ENCODE measurements around the gene CYTH3. TPM values are rescaled to one million over a fixed set of nuclear protein-coding genes. Genes with fewer than 3 reads are reported as not detected.

Gene CYTH3
- total and polyA plus RNA-seq, 9 donors: 20.3 to 46.7 (median 41.3) TPM

DNA sequence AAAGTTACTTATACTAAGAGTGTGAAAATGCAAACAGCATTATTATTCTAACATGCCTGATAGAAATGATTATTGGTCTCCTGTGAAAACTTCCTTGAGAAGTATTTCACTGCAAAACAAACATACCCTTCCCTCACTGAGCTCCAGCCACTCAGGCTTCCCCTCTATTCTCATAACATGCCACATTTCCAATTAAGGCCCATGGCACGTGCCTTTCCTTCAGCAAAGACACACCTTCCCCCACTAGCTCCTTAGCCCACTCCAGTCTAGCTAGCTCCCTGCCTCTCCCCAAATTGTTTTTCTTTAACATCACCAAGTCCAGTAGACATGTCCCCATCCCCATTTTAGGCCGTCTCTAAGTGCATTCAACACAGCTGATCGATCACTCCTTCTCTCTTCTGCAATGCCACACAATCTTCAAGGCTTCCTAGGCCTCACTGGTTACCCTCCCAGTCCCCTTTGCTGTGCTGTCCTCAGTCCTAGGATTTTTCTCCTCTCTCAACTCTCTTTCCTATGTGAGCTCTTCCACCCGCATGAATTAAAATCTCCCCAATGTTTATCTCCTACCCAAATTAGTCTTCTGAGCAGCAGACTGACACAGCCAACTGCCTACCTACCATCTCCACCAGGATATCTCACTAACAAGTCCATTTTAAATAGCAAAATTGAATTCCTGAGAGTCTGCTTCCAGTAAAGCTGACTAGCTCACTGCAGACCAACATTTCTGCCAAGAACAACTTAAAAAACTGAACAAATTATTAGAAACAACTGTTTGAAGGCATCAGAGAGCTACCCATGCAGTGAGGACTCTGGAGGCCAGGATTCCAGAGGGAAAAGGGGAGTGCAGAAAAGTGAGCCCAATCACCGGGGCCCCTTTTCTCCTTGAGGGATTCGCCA, 11.9 kb downstream of the CYTH3 start:
- no peaks in the 10 kb centered on the region for H3K27me3 ChIP-seq (ENCODE audit: control insufficient read depth, insufficient read depth, low read length)
- peaks cover 43% of the 10 kb centered on the region for H3K4me1 ChIP-seq (ENCODE audit: control insufficient read depth, insufficient read depth, low read length)
- no peaks in the 10 kb centered on the region for H3K36me3 ChIP-seq (ENCODE audit: control insufficient read depth, insufficient read depth, low read length)
- peak overlapping the region; percentile 93 for H3K27ac ChIP-seq (ENCODE audit: low read length)
- no peak overlapping the region for H3K4me3 ChIP-seq (ENCODE audit: low read length)
- H3K9me3 ChIP-seq (replicated peaks; ENCODE audit: control insufficient read depth, low read depth, low read length): no peaks in the 10 kb centered on the region
- 44% methylated on average over 6 of the region's 6 CpGs for whole genome bisulfite sequencing (ENCODE audit: insufficient coverage)
- peak; percentile 80 for DNase-seq

- Histone ChIP-seq H3K36me3 (ENCODE audit: control insufficient read depth, insufficient read depth, low read length) (no peaks in the 10 kb centered on the region), H3K4me3 (ENCODE audit: low read length) (no peak overlapping the region), H3K4me1 (ENCODE audit: control insufficient read depth, insufficient read depth, low read length) (peaks cover 46% of the 10 kb centered on the region), H3K9me3 (replicated peaks; ENCODE audit: control insufficient read depth, low read depth, low read length) (no peaks in the 10 kb centered on the region), H3K27me3 (ENCODE audit: control insufficient read depth, insufficient read depth, low read length) (no peaks in the 10 kb centered on the region), H3K27ac (ENCODE audit: low read length) (peak overlapping the region; percentile 91)
- no CpG with 5 or more reads among the region's 3 CpGs for WGBS (ENCODE audit: insufficient coverage)
- peak; percentile 80 for DNase-seq
These were observed 13.2 kb downstream of the CYTH3 start for GRCh38 chr7:6259257-6259656.

DNA sequence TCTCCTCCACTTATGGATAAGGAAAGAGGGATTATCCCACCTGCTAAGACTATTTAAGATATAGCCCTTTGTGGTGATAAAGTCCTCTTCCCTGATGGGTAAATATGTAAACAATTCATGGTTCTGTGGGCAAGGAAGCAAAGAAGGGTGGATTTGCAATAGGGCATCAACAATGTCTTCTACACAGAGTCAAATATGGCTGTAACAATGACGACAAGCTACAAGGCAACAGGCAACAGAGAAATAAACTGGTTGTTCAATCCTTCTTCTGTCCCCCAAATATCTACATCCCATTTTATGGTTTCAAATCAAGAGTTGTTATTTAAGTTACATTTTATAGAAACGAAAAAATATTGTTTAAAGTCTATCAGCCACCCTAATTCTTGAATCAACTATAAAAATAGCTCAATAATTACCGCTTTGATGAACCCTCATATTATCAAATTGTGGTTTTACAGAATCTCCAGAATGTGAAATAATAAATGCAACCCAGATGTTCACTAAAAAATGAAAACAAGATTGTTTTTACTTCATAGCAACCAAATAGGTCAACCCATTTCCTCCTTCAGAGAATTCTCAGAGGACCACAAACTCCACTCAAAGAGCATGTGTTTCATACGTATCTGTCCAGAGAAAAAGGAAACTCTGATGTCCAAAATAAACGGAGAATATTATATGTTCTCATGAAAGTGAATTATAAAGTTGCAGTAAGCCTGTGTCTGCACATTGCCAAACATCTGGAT, 13.8 kb downstream of the CYTH3 start:
- peaks cover 46% of the 10 kb centered on the region for H3K4me1 ChIP-seq (ENCODE audit: control insufficient read depth, insufficient read depth, low read length)
- H3K4me3 ChIP-seq (ENCODE audit: low read length): no peak overlapping the region
- peak; percentile 98 for DNase-seq
- peak overlapping the region; percentile 93 for H3K27ac ChIP-seq (ENCODE audit: low read length)
- no peaks in the 10 kb centered on the region for H3K9me3 ChIP-seq (replicated peaks; ENCODE audit: control insufficient read depth, low read depth, low read length)
- H3K27me3 ChIP-seq (ENCODE audit: control insufficient read depth, insufficient read depth, low read length): no peaks in the 10 kb centered on the region
- WGBS (ENCODE audit: insufficient coverage): no CpG with 5 or more reads among the region's 5 CpGs
- H3K36me3 ChIP-seq (ENCODE audit: control insufficient read depth, insufficient read depth, low read length): no peaks in the 10 kb centered on the region

DNA sequence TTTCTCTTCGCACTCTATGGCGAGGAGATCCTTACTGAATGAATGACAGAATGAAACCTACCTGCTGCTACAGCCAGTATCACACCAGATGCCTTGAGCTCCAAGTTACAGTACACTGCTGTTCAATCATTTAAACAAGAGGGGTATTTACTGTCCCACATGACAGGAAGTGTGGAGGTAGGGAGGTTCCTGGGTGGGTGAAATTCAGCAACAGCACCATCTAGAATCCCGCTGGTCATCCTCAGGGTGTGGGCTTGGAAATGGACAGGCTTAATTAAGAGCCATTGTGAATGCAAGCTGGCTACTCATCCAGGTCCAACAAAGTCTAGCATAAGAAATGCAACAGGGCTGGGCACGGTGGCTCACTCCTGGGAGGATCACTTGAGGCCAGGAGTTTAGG, 14.7 kb downstream of the CYTH3 start:
- no peak for DNase-seq
- Histone ChIP-seq H3K27me3 (ENCODE audit: control insufficient read depth, insufficient read depth, low read length) (no peaks in the 10 kb centered on the region), H3K4me3 (ENCODE audit: low read length) (no peak overlapping the region), H3K36me3 (ENCODE audit: control insufficient read depth, insufficient read depth, low read length) (no peaks in the 10 kb centered on the region), H3K27ac (ENCODE audit: low read length) (peak overlapping the region; percentile 93), H3K4me1 (ENCODE audit: control insufficient read depth, insufficient read depth, low read length) (peaks cover 40% of the 10 kb centered on the region), H3K9me3 (replicated peaks; ENCODE audit: control insufficient read depth, low read depth, low read length) (no peaks in the 10 kb centered on the region)
- WGBS (ENCODE audit: insufficient coverage): 60% methylated on average over 1 of the region's 4 CpGs

GRCh38 chr7:6256677-6257535, 15.5 kb downstream of the CYTH3 start:
- Histone ChIP-seq H3K27ac (ENCODE audit: low read length) (peak overlapping the region; percentile 93), H3K9me3 (replicated peaks; ENCODE audit: control insufficient read depth, low read depth, low read length) (no peaks in the 10 kb centered on the region), H3K36me3 (ENCODE audit: control insufficient read depth, insufficient read depth, low read length) (no peaks in the 10 kb centered on the region), H3K27me3 (ENCODE audit: control insufficient read depth, insufficient read depth, low read length) (no peaks in the 10 kb centered on the region), H3K4me3 (ENCODE audit: low read length) (no peak overlapping the region), H3K4me1 (ENCODE audit: control insufficient read depth, insufficient read depth, low read length) (peaks cover 37% of the 10 kb centered on the region)
- peak; percentile 78 for DNase-seq
- WGBS (ENCODE audit: insufficient coverage): 50% methylated on average over 1 of the region's 9 CpGs

GRCh38 chr7:6256109-6256483, 16.3 kb downstream of the CYTH3 start:
- H3K4me3 ChIP-seq (ENCODE audit: low read length): no peak overlapping the region
- no peaks in the 10 kb centered on the region for H3K36me3 ChIP-seq (ENCODE audit: control insufficient read depth, insufficient read depth, low read length)
- no peaks in the 10 kb centered on the region for H3K27me3 ChIP-seq (ENCODE audit: control insufficient read depth, insufficient read depth, low read length)
- H3K9me3 ChIP-seq (replicated peaks; ENCODE audit: control insufficient read depth, low read depth, low read length): no peaks in the 10 kb centered on the region
- 40% methylated on average over 2 of the region's 5 CpGs for WGBS (ENCODE audit: insufficient coverage)
- peaks cover 34% of the 10 kb centered on the region for H3K4me1 ChIP-seq (ENCODE audit: control insufficient read depth, insufficient read depth, low read length)
- peak overlapping the region; percentile 93 for H3K27ac ChIP-seq (ENCODE audit: low read length)
- peak; percentile 62 for DNase-seq

DNA sequence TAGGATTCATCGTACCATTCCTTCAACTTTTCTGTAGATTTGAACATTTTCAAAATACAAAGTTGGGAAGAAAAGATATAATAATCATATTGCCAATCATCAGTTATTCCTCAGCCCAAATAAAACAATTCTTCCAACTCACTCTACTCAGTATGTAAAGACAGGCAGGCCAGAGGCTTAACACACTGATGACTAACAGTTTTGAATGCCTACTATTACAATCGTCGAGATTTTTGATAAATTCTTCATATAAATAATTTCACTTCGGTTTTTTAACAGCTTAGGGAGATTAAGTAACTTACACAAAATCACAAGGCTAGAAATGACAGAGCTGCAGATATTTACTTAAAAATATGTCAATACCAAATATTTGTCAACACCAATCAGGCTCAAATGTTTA, 17.6 kb downstream of the CYTH3 start:
- peak overlapping the region; percentile 71 for H3K27ac ChIP-seq (ENCODE audit: low read length)
- no peaks in the 10 kb centered on the region for H3K36me3 ChIP-seq (ENCODE audit: control insufficient read depth, insufficient read depth, low read length)
- H3K9me3 ChIP-seq (replicated peaks; ENCODE audit: control insufficient read depth, low read depth, low read length): no peaks in the 10 kb centered on the region
- no peak overlapping the region for H3K4me3 ChIP-seq (ENCODE audit: low read length)
- H3K27me3 ChIP-seq (ENCODE audit: control insufficient read depth, insufficient read depth, low read length): no peaks in the 10 kb centered on the region
- WGBS (ENCODE audit: insufficient coverage): no CpG with 5 or more reads among the region's 4 CpGs
- no peak for DNase-seq
- H3K4me1 ChIP-seq (ENCODE audit: control insufficient read depth, insufficient read depth, low read length): peaks cover 32% of the 10 kb centered on the region

DNA sequence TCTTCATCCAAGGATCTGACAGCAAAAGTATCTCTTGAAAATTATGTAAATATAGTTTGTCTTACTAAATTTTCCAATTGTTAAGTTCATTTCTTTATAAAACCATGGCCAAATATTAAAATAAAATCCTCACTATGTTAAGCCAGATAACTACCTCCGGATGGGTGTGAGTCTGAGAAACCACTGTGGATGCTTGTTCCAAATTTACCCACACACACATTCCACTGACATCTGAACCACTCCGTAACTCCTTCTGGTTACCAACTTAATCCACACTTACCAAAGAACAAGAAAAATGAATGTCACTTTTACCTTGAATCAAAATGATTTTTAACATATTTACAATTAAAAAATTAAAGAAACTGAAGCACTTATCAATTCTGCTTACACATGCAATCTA, 19.7 kb downstream of the CYTH3 start:
- Histone ChIP-seq H3K36me3 (ENCODE audit: control insufficient read depth, insufficient read depth, low read length) (no peaks in the 10 kb centered on the region), H3K4me3 (ENCODE audit: low read length) (no peak overlapping the region), H3K4me1 (ENCODE audit: control insufficient read depth, insufficient read depth, low read length) (peaks cover 32% of the 10 kb centered on the region), H3K27ac (ENCODE audit: low read length) (peak overlapping the region; percentile 67), H3K27me3 (ENCODE audit: control insufficient read depth, insufficient read depth, low read length) (no peaks in the 10 kb centered on the region), H3K9me3 (replicated peaks; ENCODE audit: control insufficient read depth, low read depth, low read length) (no peaks in the 10 kb centered on the region)
- DNase-seq: no peak
- WGBS (ENCODE audit: insufficient coverage): no CpG with 5 or more reads among the region's 2 CpGs

- Histone ChIP-seq H3K27me3 (ENCODE audit: control insufficient read depth, insufficient read depth, low read length) (no peaks in the 10 kb centered on the region), H3K4me3 (ENCODE audit: low read length) (no peak overlapping the region), H3K27ac (ENCODE audit: low read length) (peak overlapping the region; percentile 67), H3K9me3 (replicated peaks; ENCODE audit: control insufficient read depth, low read depth, low read length) (no peaks in the 10 kb centered on the region), H3K36me3 (ENCODE audit: control insufficient read depth, insufficient read depth, low read length) (no peaks in the 10 kb centered on the region), H3K4me1 (ENCODE audit: control insufficient read depth, insufficient read depth, low read length) (peaks cover 30% of the 10 kb centered on the region)
- no CpG with 5 or more reads among the region's 5 CpGs for WGBS (ENCODE audit: insufficient coverage)
- peak; percentile 65 for DNase-seq
These were observed 20.1 kb downstream of the CYTH3 start for GRCh38 chr7:6252341-6252746.

Data from muscle of leg (tissue), 11 donors.